Endothelial cell of umbilical vein (primary cell): Measurements from ENCODE around the gene SPRY1. TPM values are rescaled to one million over a fixed set of nuclear protein-coding genes. Genes with fewer than 3 reads are reported as not detected.

Source experiments
- BruUV-seq: library from RNA; stranded (reverse); fragments of 400-500 nt; replicated peaks from 2 replicates; lab custom pipeline; 2021; lab: Mats Ljungman, UMichigan
- CTCF ChIA-PET: fragments of 300-600, 350-600 bp; sonication (Branson Sonifier 250); formaldehyde crosslinking; loops from one replicate; lab custom pipeline; 2021; ENCODE audit warnings: antibody characterized with exemption, inconsistent platforms; lab: Charles Lee
- POLR2A ChIA-PET: fragments of 300-600, 350-600 bp; sonication (Branson Sonifier 250); formaldehyde crosslinking; loops from one replicate; lab custom pipeline; 2021; ENCODE audit warnings: antibody characterized with exemption, inconsistent platforms; lab: Charles Lee
- DNase-seq: peaks from one replicate; pipeline ENCODE4 v3.0.0-alpha.2; 2011; ENCODE audit warnings: low read depth, low spot score
- FAIRE-seq: peaks from 2 replicates; lab custom pipeline; 2011; peaks lifted over from hg19 to GRCh38; lab: Jason Lieb, UNC
- H2AFZ ChIP-seq: 2 replicates; pipeline ENCODE4 v1.6.0; 2012; ENCODE audit warnings: low read depth, low read length, control low read depth, inconsistent platforms
- H3K27ac ChIP-seq: 2 replicates; pipeline ENCODE4 v1.5.1; 2011; ENCODE audit warnings: low read depth, mild to moderate bottlenecking, control low read depth, low read length, moderate library complexity; ENCODE audit not compliant: insufficient read depth
- H3K27me3 ChIP-seq, 2 experiments: 2 replicates each; pipeline versions ENCODE4 v1.6.0 to v1.6.1; 2011; ENCODE audit warnings: low read length in 2 of 2, mixed read lengths in 1 of 2; ENCODE audit not compliant: control insufficient read depth in 2 of 2, insufficient read depth in 2 of 2
- H3K36me3 ChIP-seq, 2 experiments: 2 replicates in 1 of 2; 3 replicates in 1 of 2; pipeline ENCODE4 v1.5.1; 2011; ENCODE audit warnings: low read length in 2 of 2, mild to moderate bottlenecking in 1 of 2, moderate library complexity in 1 of 2; ENCODE audit not compliant: control insufficient read depth in 2 of 2, insufficient read depth in 2 of 2; ENCODE audit errors: extremely low read depth in 1 of 2
- H3K4me1 ChIP-seq: 3 replicates; pipeline ENCODE4 v1.5.1; 2011; ENCODE audit warnings: mild to moderate bottlenecking, low read length; ENCODE audit not compliant: control insufficient read depth, insufficient read depth; ENCODE audit errors: extremely low read depth
- H3K4me2 ChIP-seq: 2 replicates; pipeline ENCODE4 v1.6.1; 2011; ENCODE audit warnings: low read length, control low read depth, mixed read lengths; ENCODE audit not compliant: insufficient read depth
- H3K4me3 ChIP-seq, 3 experiments: fragments of 200-600 bp in 1 of 3; sonication (generic), shearing (Covaris generic) in 1 of 3; replicated peaks in 1 of 3; 2 replicates each; pipeline ENCODE4 v1.5.1; 2011 to 2016; ENCODE audit warnings: control low read depth in 3 of 3, low read length in 3 of 3, mild to moderate bottlenecking in 2 of 3, inconsistent platforms in 1 of 3, low read depth in 1 of 3, moderate library complexity in 1 of 3; ENCODE audit not compliant: insufficient read depth in 1 of 3
- H3K79me2 ChIP-seq: 2 replicates; pipeline ENCODE4 v1.6.0; 2012; ENCODE audit warnings: low read length, inconsistent platforms; ENCODE audit not compliant: control insufficient read depth, insufficient read depth
- H3K9ac ChIP-seq: replicated peaks from 2 replicates; pipeline ENCODE3; 2011; ENCODE audit warnings: low read length, control low read depth; ENCODE audit not compliant: insufficient read depth; ENCODE audit errors: extremely low read depth
- H3K9me1 ChIP-seq: replicated peaks from 3 replicates; pipeline ENCODE4 v1.6.0; 2011; ENCODE audit warnings: mild to moderate bottlenecking, low read length; ENCODE audit not compliant: control insufficient read depth, insufficient read depth; ENCODE audit errors: extremely low read depth
- H3K9me3 ChIP-seq: replicated peaks from 2 replicates; pipeline ENCODE4 v1.5.1; 2012; ENCODE audit warnings: low read length, inconsistent platforms; ENCODE audit not compliant: control insufficient read depth, insufficient read depth
- H4K20me1 ChIP-seq: replicated peaks from 2 replicates; pipeline ENCODE3; 2011; ENCODE audit warnings: mild to moderate bottlenecking, low read length; ENCODE audit not compliant: control insufficient read depth, insufficient read depth; ENCODE audit errors: extremely low read depth
- CTCF ChIP-seq, 2 donors: IDR thresholded peaks; 1 replicate in 1 of 2; 2 replicates in 1 of 2; pipeline ENCODE4 v1.5.1; 2011; ENCODE audit warnings: low read length in 2 of 2, mild to moderate bottlenecking in 2 of 2, moderate library complexity in 2 of 2, control low read depth in 1 of 2, inconsistent platforms in 1 of 2, low read depth in 1 of 2; ENCODE audit not compliant: insufficient read depth in 1 of 2; ENCODE audit errors: extremely low read depth in 1 of 2
- EZH2 ChIP-seq: IDR thresholded peaks from 2 replicates; pipeline ENCODE4 v1.6.1; 2012; ENCODE audit warnings: borderline replicate concordance, low read depth, mild to moderate bottlenecking, moderate library complexity, low read length, inconsistent platforms; ENCODE audit not compliant: severe bottlenecking
- FOS ChIP-seq: IDR thresholded peaks from 2 replicates; pipeline ENCODE4 v1.6.1; 2011; ENCODE audit warnings: mild to moderate bottlenecking, low read length, moderate library complexity, borderline replicate concordance; ENCODE audit not compliant: insufficient read depth
- GATA2 ChIP-seq: IDR thresholded peaks from 2 replicates; pipeline ENCODE4 v1.7.0; 2011; ENCODE audit warnings: low read depth, mild to moderate bottlenecking, moderate library complexity, mixed read lengths, low read length; ENCODE audit not compliant: insufficient read length, insufficient read depth
- JUN ChIP-seq: IDR thresholded peaks from 2 replicates; pipeline ENCODE4 v1.6.1; 2011; ENCODE audit warnings: borderline replicate concordance, low read depth; ENCODE audit not compliant: insufficient read length, insufficient read depth
- MYC ChIP-seq: IDR thresholded peaks from one replicate; pipeline ENCODE4 v1.6.1; 2011; ENCODE audit warnings: mild to moderate bottlenecking, low read depth, low read length
- POLR2A ChIP-seq: IDR thresholded peaks from 2 replicates; pipeline ENCODE4 v1.6.1; 2012; ENCODE audit warnings: low read depth, mild to moderate bottlenecking, control low read depth, low read length
- POLR2AphosphoS5 ChIP-seq: IDR thresholded peaks from 2 replicates; pipeline ENCODE4 v1.6.1; 2012; ENCODE audit warnings: low read depth, mild to moderate bottlenecking, control low read depth, low read length, moderate library complexity; ENCODE audit not compliant: insufficient read depth
- dilution Hi-C: fragments of 300-500 bp; cut with MboI; formaldehyde crosslinking; loops from one replicate; pipeline ENCODE4 v1.15.0; 2019; ENCODE audit warnings: low sequenced_read_pairs; ENCODE audit not compliant: extremely low pct_ligation_motif_present
- intact Hi-C: fragments of 100-400 bp; cut with micrococcal nuclease; formaldehyde crosslinking; loops from one replicate; pipeline ENCODE4 v1.10.0; 2022
- polyA plus RNA-seq, 4 experiments: library from polyadenylated mRNA; depleted of rRNA in 3 of 4; stranded (reverse) in 3 of 4; unstranded in 1 of 4; fragments of >200 nt; gene quantifications; 2 replicates each; pipeline versions ENCODE4 v1.2.1 to v1.2.3, GENCODE V29; 2011 to 2012; ENCODE audit warnings: missing spikeins in 1 of 4
- total RNA-seq: library from RNA; stranded (reverse); gene quantifications from 2 replicates; pipeline ENCODE4 v1.2.3, GENCODE V29; 2021

Gene SPRY1
- total and polyA plus RNA-seq, 2 donors (not counting 3 experiments of a cell fraction or from before 2014, with no cell fraction given), result 14.1 to 43.7 TPM

- Histone ChIP-seq H3K9me3 (no peaks in the 10 kb centered on the region), H3K36me3 (no peaks in the 10 kb centered on the region), H3K4me3 (no peak overlapping the region), H3K9me1 (no peaks in the 10 kb centered on the region), H3K79me2 (no peaks in the 10 kb centered on the region), H4K20me1 (no peaks in the 10 kb centered on the region), H3K4me2 (no peak overlapping the region), H2AFZ (no peak overlapping the region), H3K4me1 (peaks cover 21% of the 10 kb centered on the region), H3K27ac (no peak overlapping the region), H3K9ac (no peak overlapping the region), H3K27me3 (no peaks in the 10 kb centered on the region)
- intact Hi-C loops, result no loop called here
- BruUV-seq, result no TSS peak
- ChIA-PET CTCF (no interaction called here), POLR2A (no interaction called here)
- no peak for FAIRE-seq
- TF ChIP-seq CTCF (IDR thresholded peaks at IDR 0.05; ENCODE audit: extremely low read depth in 1 of 2, insufficient read depth in 1 of 2, low read depth in 1 of 2, low read length in 2 of 2) (no peak), FOS (no peak)
- no peak for DNase-seq
- dilution Hi-C loops, result no loop called here
Observed at GRCh38 chr4:123348946-123349345, 47.6 kb upstream of the SPRY1 start.

DNA sequence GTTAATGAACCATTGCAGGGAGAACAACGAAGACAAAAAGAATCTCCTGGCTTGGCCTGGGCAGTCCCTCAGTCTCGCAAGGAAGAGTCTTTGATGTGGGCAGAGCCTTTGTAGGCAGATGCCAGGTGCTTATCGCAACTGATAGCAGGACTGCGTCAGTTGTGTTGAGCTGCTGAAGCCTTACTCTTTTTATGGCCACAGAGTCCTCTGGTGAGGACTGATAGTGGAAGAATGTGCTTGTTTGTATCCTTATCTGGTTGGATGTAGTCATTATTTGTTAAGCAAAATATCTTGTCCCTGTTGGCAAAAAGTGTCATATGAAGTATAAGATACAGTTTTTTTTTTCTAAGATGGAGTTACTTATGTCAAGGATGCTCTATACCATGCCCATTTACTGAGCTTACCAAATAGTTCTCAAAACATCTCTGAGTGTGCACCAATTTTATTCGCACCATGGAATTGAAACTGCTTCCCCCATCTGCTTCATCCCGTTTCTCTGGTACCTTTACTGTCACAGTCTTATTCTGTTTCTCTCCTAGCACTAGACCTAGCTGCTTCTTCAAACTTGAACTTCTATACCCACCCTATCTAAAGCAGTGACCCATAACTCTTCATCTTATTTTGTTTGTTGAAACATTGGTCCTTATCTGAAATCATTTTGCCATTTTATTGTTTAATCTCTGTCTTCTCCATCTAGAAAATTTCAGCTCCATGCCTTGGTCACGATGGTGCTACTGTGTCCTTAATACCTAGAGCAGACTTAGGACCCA, 47.0 kb upstream of the SPRY1 start:
- Histone ChIP-seq H4K20me1 (no peaks in the 10 kb centered on the region), H3K9ac (no peak overlapping the region), H3K27me3 (no peaks in the 10 kb centered on the region), H3K27ac (no peak overlapping the region), H3K79me2 (no peaks in the 10 kb centered on the region), H3K9me3 (no peaks in the 10 kb centered on the region), H3K36me3 (no peaks in the 10 kb centered on the region), H3K4me2 (no peak overlapping the region), H3K9me1 (no peaks in the 10 kb centered on the region), H2AFZ (no peak overlapping the region), H3K4me3 (no peak overlapping the region), H3K4me1 (peaks cover 15% of the 10 kb centered on the region)
- FAIRE-seq, result no peak
- TF ChIP-seq CTCF (IDR thresholded peaks at IDR 0.05; ENCODE audit: extremely low read depth in 1 of 2, insufficient read depth in 1 of 2, low read depth in 1 of 2, low read length in 2 of 2) (no peak), EZH2 (no peak), JUN (no peak), POLR2AphosphoS5 (no peak), MYC (no peak), POLR2A (no peak), GATA2 (no peak), FOS (no peak)
- intact Hi-C loops (no loop called here), dilution Hi-C loops (no loop called here)
- ChIA-PET CTCF (interaction anchor here (0.9 to 2.0 kb wide), 3 partner anchors 215 to 310 kb away, joined by 3 to 7 read pairs (median 4); no protein-coding TSS in a partner anchor), POLR2A (no interaction called here)
- DNase-seq, result no peak
- BruUV-seq, result no TSS peak
